ENCODE data around the gene KRCC1.

GRCh38 chr2:88027697-88028389 lies 27.7 kb downstream of the KRCC1 start:
- no peak for TF ChIP-seq GATA2 (IDR thresholded peaks at IDR 0.05; ENCODE audit: low read depth, low read length)
- TF ChIP-seq GATA3 (IDR thresholded peaks at IDR 0.05; ENCODE audit: low read depth, low read length) = no peak
